ENCODE measurements around the gene PTPN13.

PTPN13 gene, protein sequence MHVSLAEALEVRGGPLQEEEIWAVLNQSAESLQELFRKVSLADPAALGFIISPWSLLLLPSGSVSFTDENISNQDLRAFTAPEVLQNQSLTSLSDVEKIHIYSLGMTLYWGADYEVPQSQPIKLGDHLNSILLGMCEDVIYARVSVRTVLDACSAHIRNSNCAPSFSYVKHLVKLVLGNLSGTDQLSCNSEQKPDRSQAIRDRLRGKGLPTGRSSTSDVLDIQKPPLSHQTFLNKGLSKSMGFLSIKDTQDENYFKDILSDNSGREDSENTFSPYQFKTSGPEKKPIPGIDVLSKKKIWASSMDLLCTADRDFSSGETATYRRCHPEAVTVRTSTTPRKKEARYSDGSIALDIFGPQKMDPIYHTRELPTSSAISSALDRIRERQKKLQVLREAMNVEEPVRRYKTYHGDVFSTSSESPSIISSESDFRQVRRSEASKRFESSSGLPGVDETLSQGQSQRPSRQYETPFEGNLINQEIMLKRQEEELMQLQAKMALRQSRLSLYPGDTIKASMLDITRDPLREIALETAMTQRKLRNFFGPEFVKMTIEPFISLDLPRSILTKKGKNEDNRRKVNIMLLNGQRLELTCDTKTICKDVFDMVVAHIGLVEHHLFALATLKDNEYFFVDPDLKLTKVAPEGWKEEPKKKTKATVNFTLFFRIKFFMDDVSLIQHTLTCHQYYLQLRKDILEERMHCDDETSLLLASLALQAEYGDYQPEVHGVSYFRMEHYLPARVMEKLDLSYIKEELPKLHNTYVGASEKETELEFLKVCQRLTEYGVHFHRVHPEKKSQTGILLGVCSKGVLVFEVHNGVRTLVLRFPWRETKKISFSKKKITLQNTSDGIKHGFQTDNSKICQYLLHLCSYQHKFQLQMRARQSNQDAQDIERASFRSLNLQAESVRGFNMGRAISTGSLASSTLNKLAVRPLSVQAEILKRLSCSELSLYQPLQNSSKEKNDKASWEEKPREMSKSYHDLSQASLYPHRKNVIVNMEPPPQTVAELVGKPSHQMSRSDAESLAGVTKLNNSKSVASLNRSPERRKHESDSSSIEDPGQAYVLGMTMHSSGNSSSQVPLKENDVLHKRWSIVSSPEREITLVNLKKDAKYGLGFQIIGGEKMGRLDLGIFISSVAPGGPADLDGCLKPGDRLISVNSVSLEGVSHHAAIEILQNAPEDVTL (N-terminal part only)

DNA sequence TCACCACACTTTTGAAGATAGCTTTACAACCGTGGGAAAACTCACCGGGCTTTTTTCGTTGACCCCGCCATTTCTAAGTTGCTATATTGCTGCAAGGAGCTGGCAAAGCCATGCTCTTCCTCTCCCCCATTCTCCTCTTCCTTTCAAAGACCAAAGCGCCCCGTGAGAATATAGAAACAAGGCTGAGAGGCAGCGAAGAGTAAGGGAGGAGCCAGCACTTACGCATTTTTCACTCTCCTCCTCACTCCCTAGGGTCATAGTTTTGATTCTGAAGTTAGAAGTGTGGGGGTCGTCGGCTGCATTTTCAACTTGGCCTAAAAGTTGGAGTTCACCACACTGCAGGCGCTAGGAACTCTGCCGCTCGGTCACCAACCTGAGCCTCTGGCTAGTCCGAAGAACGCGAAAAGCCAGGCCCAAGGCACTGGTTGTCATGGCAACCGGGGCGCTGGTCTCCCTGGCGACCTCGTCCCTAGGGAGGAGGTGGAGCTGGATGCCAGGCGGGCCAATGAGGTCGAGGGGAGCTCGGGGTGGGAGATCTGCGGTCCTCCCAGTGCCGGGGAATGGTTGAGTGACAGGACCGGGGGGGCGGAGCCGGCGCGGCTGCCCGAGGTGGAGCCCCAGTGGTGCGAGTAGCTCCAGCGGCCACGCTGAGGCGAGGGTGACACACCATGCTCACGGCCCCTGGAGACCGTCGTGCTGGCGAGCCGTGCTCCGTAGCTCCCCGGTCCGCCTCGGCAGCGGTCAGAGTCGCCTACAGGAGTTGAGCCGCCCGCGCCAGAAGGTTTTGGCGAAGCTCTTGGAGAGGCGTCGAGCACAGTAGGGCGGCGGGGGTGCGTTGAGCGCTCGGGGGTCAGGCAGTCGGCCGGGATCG is at the start of gene PTPN13:
TSS of gene PTPN13 (plus strand) at position 628 of the 871 bp plus-strand sequence. CDS start 40,942 bp downstream, outside the sequence.
- DNase-seq: peak; percentile 92

DNA sequence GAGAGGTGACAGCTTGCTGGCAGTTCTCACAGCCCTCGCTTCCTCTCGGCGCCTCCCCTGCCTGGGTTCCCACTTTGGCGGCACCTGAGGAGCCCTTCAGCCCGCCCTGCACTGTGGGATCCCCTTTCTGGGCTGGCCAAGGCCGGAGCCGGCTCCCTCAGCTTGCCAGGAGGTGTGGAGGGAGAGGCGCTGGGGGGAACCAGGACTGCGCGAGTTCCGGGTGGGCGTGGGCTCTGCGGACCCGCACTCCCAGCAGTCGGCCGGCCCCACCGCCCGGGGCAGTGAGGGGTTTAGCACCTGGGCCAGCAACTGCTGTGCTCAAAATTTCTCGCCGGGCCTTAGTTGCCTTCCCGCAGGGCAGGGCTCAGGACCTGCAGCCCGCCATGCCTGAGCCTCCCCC is 47.0 kb upstream of the PTPN13 start:
- no peak for DNase-seq

DNA sequence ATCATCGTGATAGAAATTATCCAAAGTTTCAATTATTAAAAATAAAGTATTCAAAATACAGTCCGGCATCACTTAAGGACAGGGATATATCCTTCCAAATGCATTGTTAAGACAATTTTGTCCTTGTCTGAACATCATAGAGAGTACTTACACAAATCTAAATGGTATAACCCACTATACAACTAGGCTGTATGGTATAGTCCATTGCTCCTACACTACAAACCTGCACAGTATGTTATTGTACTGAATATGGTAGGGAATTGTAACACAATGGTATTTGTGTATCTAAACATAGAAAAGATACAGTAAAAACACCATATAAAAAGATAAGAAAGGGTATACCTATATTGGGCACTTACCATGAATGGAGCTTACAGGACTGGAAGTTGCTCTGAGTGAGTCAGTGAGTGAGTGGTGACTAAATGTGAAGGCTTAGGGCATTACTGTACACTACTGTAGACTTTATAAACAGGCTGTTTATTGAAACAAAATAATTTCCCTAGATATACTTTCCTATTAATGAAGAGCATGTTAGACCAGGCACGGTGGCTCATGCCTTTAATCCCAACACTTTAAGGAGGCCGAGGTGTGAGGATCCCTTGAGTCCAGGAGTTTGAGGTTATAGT is 44.8 kb upstream of the PTPN13 start:
- DNase-seq: no peak

DNA sequence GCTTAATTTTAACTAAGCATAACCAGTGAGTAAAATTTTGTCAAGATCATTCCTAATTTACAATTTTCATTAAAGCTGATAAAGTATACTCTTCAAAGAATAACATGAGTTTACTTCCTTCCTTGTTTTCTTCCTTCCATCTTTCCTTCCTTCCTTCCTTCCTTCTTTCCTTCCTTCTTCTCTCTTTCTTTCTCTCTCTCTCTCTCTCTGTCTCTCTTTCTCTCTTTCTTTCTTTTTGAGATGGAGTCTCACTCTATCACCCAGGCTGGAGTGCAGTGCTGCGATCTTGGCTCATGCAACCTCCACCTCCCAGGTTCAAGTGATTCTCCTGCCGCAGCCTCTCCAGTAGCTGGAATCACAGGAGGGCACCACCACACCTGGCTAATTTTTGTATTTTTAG is 42.7 kb upstream of the PTPN13 start:
- DNase-seq: no peak

DNA sequence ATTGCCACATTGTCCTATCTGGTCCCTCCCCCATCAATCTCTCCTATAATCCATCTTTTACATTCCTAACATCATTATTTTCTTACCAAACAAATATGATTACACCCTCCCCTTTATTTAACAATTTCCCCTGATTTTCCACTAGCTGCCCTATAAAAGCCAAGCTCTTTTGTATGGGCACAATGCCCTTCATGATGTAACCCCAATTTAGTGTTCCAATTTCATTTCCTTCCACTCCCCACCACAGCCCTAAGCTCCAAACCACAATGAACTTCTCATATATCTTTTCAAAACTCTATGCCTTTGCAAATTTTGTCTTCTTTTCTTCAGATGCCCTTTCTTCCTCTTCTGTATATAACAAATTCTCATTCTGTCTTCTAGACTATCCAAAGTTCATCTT is 39.5 kb upstream of the PTPN13 start:
- no peak for DNase-seq

DNA sequence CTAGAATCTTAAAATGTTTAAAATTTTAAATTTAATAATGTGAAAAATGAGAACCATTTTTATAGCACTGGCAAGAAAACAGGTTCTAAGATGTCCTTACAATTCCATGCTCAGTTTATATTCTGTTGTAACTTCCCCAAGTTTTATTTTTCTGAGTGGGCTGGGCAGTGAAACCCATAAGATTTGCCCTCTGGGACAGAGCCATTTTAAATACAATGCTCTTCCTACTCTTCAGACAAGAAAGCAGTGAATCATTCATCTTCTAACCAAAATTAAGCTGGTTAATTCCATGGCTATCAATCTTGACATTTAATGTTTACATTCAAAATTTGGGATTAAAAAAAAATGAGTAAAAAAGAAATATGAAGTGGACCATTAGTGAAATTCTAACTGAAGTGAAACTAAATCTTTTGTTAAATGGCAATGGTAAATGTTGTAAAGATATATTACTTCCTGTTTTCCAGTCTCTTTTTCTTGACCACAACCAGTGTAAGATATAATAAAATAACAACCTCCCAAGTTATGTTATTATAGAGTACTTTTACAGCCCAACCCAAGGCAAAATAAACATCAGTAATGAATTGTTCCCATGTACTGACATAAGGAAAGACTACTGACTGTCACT is 37.2 kb upstream of the PTPN13 start:
- no peak for DNase-seq

DNA sequence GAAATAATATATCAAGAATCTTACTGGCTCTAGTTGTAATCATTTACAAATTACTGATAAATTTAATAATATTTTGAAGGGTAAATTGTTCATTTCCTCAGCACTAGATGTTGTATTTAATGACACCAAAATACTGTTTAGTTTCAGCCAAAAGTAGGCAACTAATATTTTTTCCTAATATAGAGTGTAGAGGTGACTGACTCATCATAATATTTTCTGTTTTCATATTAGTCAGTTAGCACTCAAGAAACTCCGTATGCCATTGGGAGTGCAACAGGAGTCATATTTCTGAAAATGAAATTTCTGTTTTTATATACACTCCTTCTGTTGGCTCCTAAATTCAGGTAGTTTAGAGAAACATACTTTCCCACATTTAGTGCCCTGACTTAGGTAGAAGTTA is 36.6 kb upstream of the PTPN13 start:
- DNase-seq: no peak

DNA sequence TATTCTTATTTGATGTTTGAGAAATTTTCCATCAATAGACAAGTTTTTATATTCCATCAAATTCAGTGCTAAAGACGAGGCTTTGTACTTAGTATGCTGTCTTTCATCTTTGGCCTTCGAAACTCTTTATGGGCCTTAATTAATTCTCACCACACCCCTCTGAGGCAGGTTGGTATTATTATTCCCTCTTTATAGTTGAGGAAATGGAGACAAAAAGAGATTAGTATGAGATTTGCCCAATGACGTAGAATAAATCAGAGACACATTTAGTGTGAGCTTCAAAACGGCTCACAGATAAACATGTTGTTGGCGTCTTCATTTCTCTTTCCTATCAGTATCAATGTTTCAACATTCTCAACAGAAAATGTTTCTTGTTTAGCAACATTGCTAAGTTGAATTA is 35.9 kb upstream of the PTPN13 start:
- no peak for DNase-seq

DNA sequence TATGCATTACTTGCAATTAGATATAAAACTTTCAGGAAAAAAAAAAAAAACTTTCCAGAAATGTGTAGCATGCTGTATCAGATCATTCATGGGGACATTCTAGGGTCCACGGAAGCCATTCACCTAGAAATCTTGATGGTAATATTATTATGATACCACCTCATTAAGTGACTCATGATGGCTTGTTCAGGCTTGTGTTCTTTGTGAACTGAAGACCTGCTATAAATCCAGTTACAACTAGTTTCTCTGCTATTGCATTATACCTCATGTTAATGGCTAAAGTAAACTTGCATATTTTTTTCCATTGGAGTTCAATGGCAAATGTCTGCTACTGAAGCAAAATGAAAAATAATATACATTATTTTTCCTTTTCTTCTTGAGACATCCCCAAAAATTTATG is 35.3 kb upstream of the PTPN13 start:
- no peak for DNase-seq

DNA sequence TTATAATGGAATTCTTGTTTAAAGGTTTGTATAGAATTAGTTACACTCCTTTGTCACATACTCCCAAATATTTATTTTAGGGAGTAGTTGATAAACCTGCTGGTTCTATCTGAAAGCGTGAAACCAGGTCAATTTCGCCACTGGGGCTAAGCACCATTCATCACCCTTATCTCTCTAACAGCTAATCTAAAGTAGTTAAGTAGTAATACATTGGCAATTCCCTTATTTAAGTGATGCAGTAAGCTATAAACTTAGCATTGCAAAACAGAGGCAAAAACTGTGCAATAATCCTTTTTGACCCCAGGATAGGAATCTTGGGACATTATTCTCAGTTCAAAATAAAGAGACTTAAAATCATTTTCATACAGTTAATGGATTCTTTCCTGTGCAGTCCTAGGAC is 33.7 kb upstream of the PTPN13 start:
- no peak for DNase-seq

DNA sequence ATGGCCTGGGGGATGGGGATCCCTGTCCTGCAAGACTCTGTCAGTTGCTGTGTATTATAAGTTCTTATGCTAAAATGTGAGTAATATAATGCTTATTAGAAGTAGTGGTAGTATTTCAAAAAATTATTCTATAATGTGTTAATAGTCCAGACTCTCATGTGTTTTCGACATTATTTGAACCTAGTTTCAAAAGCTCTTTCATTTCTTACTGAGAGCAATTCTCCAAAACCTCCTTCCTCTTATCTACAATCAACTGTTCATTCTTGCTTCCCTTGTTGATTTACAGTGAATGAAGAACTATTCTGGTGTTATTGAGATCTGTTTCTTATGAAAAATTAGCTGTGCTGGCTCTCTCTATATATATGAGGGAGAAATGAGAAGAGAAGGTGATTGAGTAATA is 32.9 kb upstream of the PTPN13 start:
- DNase-seq: no peak

DNA sequence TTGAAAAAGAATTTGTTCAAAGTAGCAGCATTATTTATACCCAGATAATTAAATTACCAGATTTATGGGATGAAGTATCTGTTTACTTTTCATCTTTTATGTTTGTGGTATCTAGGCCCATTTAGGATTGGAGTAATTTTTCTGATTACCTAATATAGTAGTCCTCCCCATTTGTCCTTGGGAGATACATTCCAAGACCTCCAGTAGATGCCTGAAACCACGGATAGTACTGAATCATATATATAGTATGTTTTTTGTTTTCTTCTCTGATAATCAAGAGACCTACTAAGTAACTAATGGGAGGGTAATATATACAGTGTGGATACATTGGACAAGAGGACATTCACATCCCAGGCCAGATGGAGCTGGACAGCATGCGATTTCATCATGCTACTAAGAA is 30.7 kb upstream of the PTPN13 start:
- no peak for DNase-seq

DNA sequence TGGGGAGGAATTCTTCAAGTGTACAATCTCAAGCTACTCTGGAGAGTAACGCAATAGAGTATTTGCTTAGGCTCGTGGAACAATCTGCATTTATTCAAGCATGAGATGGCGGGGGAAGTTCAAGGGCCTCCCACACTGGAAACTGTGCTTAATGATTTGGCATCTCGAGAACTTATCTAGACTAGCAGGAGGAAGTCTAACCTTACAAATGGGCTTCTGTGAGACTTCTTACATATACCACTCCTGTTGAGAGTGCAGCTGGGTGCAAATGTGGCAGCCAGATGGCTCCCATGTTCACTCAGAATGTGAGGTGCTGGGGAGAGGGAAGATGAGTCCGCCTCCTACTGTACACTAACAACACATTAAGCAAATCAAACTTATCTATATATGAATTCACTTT is 29.3 kb upstream of the PTPN13 start:
- no peak for DNase-seq

DNA sequence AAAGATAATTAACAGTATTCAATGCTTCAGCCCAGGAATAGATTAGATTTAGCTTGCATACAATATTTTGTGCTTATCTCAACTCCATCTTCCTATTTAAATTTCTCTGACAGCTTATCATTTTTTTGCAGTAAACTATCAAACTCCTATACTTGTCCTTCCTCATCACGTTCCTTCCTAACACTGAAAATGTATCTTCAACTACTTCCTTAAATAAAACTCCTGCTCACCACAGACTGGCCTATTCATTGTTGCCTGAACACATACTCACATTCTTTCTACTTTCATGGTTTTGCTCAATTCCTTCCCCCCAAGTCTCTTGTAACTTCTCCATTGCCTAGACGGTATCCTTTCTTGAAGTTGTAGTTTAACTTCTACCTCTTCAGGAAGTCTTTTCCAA is 28.5 kb upstream of the PTPN13 start:
- no peak for DNase-seq

DNA sequence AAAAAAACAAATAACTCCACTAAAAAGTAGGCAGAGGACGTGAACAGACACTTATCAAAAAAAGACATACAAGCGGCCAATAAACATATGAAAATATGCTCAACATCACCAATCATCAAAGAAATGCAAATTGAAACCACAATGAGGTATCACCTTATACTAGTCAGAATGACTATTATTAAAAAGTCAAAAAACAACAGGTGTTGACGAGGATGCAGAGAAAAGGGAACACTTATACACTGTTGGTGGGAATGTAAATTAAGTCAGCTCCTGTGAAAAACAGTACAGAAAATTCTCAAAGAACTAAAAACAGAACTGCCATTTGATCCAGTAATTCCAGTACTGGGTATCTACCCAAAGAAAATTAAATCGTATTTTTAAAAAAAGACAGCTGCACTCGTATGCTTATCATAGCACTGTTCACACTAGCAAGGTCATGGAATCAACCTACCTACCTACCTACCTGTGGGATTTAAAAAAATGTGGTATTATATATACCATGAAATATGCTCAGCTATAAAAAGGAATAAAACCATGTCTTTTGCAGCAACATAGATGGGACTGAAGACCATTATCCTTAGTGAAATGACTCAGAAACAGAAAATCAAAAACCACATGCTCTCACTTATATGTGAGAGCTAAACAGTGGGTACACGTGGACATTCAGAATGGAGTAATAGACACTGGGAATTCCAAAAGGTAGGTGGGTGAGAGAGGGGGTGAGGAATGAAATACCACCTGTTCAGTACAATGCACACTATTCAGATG is 24.8 kb upstream of the PTPN13 start:
- no peak for DNase-seq

DNA sequence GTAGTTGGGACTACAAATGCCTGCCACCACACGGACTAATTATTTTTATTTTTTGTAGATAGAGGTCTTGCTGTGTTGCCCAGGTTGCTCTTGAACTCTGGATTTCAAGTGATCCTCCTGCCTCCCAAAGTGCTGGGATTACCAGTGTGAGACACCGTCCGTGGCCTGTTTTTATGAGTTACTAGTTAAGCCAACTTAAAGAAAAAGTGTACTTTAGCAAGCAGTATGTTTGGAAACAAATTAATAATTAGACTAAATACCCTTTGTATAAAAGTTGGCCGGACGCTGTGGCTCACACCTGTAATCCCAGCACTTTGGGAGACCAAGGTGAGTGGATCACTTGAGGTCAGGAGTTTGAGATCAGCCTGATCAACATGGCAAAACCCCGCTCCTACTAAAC is 14.2 kb upstream of the PTPN13 start:
- DNase-seq: no peak

DNA sequence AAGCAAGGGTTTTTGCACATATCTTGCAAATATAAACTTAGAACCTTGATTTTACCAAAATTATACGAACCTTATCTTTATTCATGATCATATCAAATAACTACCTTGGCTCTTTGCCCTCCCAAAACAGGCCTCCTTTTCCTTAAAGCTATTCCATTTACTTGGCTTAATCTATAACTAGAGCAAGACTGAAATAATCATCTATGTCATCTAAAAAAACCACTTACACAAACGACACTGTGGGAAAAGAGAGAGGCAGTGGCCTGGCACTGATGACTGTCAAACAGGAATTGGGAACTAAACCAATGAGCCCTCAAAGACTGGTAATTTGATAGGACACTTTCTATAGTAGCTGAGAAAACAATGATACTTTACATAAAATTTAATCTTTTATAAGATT is 11.7 kb upstream of the PTPN13 start:
- no peak for DNase-seq

DNA sequence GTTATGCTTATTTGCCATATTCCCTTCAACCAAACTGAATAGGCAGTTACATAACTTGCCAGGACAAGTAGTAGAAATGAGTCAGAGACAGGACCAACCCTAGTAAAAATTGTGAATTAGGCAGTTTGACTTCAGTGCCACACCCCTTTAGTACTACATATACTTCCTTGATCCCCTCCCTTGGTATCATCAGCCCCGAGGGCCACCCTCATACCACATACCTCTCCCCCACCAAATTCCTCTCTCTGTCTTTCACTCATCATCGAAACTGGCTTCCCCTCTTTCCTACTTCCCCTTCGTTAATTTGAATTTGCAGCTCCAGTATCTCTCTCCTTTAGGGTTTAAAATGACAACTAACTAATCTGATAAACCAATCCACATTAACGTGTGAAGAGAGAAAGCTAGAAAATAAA is 7.9 kb upstream of the PTPN13 start:
- DNase-seq: no peak

DNA sequence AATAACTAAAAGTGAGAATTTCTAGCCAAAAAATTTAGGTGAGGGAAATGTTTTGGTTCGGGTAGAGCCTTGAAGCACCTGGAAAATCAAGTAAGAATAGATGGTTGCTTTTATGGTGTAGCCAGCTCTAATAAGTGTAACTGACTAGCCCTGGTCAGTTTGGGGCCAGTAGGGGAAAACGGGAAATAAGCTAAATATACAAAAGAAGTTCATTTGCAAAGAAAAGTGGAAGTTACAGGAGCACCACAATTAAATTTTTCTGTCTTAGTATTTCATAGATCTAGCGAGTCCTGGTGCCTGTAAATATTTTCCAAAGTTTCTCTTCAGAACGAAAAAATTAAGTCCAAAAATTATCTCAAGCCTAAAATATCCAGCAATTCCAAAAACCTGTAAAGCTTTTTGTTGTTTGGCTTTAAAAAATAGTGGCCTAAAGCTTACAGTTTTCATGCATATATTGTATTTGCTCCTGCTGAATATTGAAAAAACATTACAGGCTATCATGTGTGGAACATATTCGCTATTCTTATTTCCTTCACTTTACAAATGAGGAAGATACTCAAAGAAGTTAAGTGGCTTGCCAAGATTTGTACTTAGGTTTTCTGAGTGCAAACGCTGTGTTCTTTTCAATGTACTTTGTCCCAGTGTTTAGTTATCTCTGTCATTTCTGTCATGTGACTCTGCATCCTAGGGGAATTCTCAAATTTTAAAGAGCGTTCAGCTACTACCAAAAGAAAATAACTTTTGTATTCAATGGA is 7.3 kb upstream of the PTPN13 start:
- no peak for DNase-seq

Measured in NCI-H2227 treated with DMSO at 0.1 percent for 48 hours (cell line).